NCI-H1417 treated with DMSO at 0.1 percent for 48 hours (cell line): ENCODE measurements around the gene ACVR1C.

Experiments
- DNase-seq: peaks from one replicate; lab custom pipeline; 2025; lab: John Stamatoyannopoulos, UW

Gene ACVR1C

DNA sequence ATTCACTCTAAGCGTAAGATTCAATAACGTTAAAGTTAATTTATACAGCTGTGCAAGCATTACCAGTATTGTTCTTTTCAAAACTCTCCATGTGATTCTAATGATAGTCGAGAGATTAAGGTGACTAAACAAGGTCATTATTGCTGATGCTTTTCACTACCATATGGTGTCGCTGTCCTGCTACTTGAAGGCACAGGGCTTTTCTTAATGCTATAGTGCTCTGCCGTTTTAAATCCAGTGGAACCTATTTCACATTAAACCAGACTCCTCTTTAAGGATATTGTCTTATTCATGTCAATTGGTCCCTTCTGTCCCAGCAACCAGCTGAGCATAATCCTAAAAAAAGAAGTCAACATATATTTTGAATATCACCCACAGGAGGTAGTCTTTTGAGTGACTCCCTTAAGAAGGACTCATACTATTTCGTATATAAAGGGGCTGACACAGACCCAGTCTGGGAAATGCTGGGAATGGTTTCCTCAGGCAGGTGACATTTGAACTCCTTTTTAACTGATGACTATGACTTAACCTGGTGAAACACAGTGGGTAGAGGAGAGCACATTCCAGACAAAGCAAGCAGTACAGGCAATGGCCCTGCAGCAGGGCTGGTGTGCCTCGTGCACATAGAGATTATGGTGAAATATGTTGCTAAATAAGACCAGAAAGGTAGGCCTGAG, 130.9 kb downstream of the ACVR1C start:
- DNase-seq = no peak

DNA sequence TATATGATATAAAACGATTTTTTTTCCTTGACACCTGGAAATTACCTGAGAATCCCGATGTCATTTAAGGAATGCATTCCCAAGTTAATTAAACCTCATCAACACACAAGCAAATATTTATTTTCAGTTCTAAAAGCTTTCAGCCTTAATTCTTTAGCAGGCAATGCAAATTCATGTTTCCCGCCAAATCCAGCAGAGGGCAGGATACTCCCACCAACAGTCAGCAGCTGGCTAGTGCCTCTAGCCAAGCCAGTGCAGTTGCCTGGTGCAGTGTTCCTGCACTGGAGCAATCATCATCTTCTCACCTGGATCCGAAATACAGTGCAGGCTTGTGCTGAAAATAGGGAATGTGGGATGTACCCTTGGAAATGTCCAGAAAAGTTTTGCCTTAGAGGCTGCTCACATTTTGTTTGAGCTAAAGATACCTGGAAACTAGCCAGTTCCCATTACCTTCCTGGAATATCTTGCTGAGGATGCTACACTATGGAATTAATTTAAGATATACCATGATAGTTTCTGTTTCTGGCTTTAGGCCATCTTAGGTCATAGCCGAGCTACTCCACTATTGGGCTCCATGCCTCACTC, 136.4 kb downstream of the ACVR1C start:
- no peak for DNase-seq

DNA sequence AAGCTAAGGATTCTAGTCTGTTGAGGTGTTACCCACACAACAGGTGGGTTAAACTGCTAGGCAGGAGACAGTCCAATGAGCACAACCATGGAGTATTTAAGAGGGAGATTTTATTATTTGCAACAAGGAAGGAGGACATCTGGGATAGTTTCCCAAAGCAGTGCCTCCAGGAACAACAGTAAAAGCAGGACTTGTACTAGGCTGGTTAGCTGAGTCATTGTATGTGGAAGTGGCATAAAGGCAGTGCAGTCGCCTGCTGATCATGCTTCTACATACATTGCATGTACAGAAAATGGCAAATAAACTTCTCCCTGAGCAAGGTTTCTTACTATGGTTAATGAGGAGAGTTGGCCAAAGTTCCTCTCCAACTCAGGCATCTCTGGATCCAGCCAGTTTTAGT, 138.7 kb downstream of the ACVR1C start:
- no peak for DNase-seq

- DNase-seq = no peak
Observed at GRCh38 chr2:157488877-157489276, 139.8 kb downstream of the ACVR1C start.

DNA sequence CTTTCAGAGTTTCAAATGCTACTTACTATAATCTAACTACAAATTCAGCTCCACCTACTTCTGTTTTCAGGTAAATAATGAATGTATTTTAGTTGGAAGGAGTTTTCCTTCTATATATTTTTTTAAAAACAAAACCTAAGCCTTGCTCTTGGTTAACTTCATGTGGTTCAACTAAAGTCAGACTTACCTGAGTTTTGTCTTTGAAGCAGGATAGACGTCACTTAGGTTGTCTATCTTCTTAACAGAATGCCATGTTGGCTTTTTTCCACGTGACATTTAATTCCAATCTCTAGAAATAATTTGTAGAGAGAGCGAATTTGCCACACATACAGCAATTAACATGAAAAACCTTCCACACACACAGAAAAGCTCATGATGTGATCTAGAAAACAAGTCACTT, 140.9 kb downstream of the ACVR1C start:
- DNase-seq = no peak

GRCh38 chr2:157487271-157487610, 141.4 kb downstream of the ACVR1C start:
- no peak for DNase-seq

GRCh38 chr2:157486596-157487270, 141.9 kb downstream of the ACVR1C start:
- DNase-seq = no peak

GRCh38 chr2:157480182-157480961, 148.3 kb downstream of the ACVR1C start:
- DNase-seq = no peak

- no peak for DNase-seq
Observed at GRCh38 chr2:157479081-157480027, 149.3 kb downstream of the ACVR1C start.

DNA sequence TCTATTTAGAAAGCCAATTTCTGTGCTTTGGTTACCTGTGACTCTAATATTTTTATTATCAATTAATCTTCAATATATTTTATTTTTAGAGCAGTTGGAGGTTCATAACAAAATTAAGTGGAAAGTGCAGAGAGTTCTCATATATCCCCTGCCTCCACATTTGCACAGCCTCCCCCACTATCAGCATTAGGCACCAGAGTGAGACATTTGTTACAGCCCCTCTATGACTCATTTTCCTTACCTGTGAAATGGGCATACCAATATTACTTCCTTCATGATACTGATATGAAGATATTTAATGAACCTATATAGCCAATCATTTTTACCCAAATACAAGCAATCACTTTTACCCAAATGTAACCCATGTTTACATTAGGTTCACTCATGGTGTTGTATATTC, 150.7 kb downstream of the ACVR1C start:
- DNase-seq = no peak

DNA sequence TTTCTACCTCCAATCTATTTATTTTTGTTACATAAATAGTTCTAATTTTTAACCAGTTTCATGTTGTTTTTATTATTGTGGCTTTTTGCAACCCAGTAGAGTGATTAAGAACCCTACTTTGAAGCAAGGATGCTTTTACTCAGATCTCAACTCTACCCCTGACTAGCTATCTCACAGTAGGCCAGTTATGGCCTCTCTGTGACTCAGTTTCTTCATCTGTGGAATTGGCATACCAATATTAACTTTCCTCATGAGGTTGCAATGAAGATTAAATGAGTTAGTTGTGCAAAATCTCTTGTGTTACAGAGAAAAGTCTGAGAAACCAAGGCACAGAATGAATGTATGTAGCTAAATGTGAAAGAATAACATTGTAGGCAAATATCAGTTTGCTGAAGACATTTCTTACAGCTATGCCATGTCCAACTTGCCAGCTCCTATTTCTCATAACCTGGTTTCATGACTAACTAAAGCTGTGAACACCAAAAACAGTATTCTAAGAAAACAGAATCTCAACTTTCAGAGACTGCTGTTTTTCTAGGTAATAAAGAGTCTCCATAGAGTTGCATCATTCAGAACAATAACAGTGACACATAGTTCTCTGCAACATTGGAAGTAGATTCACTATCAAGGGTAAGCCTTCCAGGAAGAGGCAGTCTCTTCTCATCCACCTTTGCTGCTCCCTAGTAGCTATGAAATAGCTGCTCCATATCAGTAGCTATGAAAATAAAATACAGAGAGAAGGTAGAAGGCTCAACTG, 151.5 kb downstream of the ACVR1C start:
- no peak for DNase-seq
